GM12878 (cell line): ENCODE results near the gene RTCA. TPM values are rescaled to one million over a fixed set of nuclear protein-coding genes. Genes with fewer than 3 reads are reported as not detected.
A peak's percentile ranks its signal among the peaks of the same experiment; 100 is the strongest.

ENCODE experiments used
- ASH2L ChIP-seq: fragments of 300-600, 200-600 bp; sonication (generic); IDR thresholded peaks from 2 replicates; pipeline ENCODE4 v1.6.1; 2017; ENCODE audit warnings: low read depth, mild to moderate bottlenecking, borderline replicate concordance
- CHD1 ChIP-seq: IDR thresholded peaks from 2 replicates; pipeline ENCODE4 v1.6.1; 2012; ENCODE audit warnings: low read depth, low read length, improper control_type of control experiment
- GABPA ChIP-seq: IDR thresholded peaks from 2 replicates; pipeline ENCODE4 v1.6.1; 2014; ENCODE audit warnings: antibody characterized with exemption, low read depth, mild to moderate bottlenecking, inconsistent platforms
- HDAC2 ChIP-seq: fragments of 200-600 bp; sonication (generic); IDR thresholded peaks from 2 replicates; pipeline ENCODE4 v1.6.1; 2017
- HDAC6 ChIP-seq: fragments of 200-600 bp; sonication (generic); IDR thresholded peaks from one replicate; pipeline ENCODE4 v1.8.0; 2017; ENCODE audit warnings: antibody characterized with exemption; ENCODE audit not compliant: unreplicated experiment
- IKZF1 ChIP-seq: fragments of 450-650 bp; conservative IDR thresholded peaks from 2 replicates; pipeline ENCODE4 v1.6.1; 2017; ENCODE audit warnings: antibody characterized with exemption, mild to moderate bottlenecking
- IKZF2 ChIP-seq, 2 experiments: fragments of 450-650 bp; IDR thresholded peaks; 2 replicates each; pipeline ENCODE4 v1.6.1; 2017; ENCODE audit warnings: mild to moderate bottlenecking in 2 of 2, moderate library complexity in 2 of 2
- JUND ChIP-seq: IDR thresholded peaks from 2 replicates; pipeline ENCODE4 v1.6.1; 2012; ENCODE audit warnings: low read depth, mild to moderate bottlenecking, low read length, improper control_type of control experiment, moderate library complexity
- NFXL1 ChIP-seq: fragments of 450-650 bp; IDR thresholded peaks from 2 replicates; pipeline ENCODE4 v1.6.1; 2017; ENCODE audit warnings: antibody characterized with exemption, mild to moderate bottlenecking, borderline replicate concordance
- NFYA ChIP-seq: IDR thresholded peaks from 2 replicates; pipeline ENCODE4 v1.6.1; 2011; ENCODE audit warnings: low read depth, mild to moderate bottlenecking, low read length, improper control_type of control experiment, borderline replicate concordance
- POLR2A ChIP-seq: IDR thresholded peaks from 2 replicates; pipeline ENCODE4 v1.6.1; 2011; ENCODE audit warnings: low read depth, mild to moderate bottlenecking, low read length
- RFX5 ChIP-seq: IDR thresholded peaks from 2 replicates; pipeline ENCODE4 v1.6.1; 2011; ENCODE audit warnings: low read depth, low read length, improper control_type of control experiment
- SMAD1 ChIP-seq: fragments of 450-650 bp; IDR thresholded peaks from 2 replicates; pipeline ENCODE4 v1.6.1; 2018; ENCODE audit warnings: mild to moderate bottlenecking, low read depth; ENCODE audit not compliant: partially characterized antibody
- SMAD5 ChIP-seq: IDR thresholded peaks from 2 replicates; pipeline ENCODE4 v1.6.1; 2016; ENCODE audit warnings: antibody characterized with exemption, low read depth
- SMARCA5 ChIP-seq: fragments of 450-650 bp; IDR thresholded peaks from 2 replicates; pipeline ENCODE4 v1.6.1; 2017; ENCODE audit warnings: mild to moderate bottlenecking
- STAT3 ChIP-seq: IDR thresholded peaks from 2 replicates; pipeline ENCODE4 v1.6.1; 2011; ENCODE audit warnings: low read depth, low read length, improper control_type of control experiment
- TAF1 ChIP-seq: IDR thresholded peaks from 2 replicates; pipeline ENCODE4 v1.6.1; 2011; ENCODE audit warnings: mild to moderate bottlenecking, low read depth, low read length, borderline replicate concordance
- USF1 ChIP-seq: IDR thresholded peaks from 2 replicates; pipeline ENCODE4 v1.6.1; 2011; ENCODE audit warnings: borderline replicate concordance, low read depth, mild to moderate bottlenecking, moderate library complexity, mixed read lengths, low read length; ENCODE audit not compliant: insufficient read depth; ENCODE audit errors: extremely low read length
- ZNF687 ChIP-seq: fragments of 450-650 bp; IDR thresholded peaks from 2 replicates; pipeline ENCODE4 v1.6.1; 2017; ENCODE audit warnings: mild to moderate bottlenecking, moderate library complexity
- polyA plus RNA-seq, 11 experiments: library from polyadenylated mRNA; depleted of rRNA in 4 of 11; unstranded in 6 of 11; stranded (reverse) in 5 of 11; fragments of >200 nt; fragmentation: Nextera tagmentation in 4 of 11; fragmentation: Illumina TruSeq in 1 of 11; extraction: Ambion mirVana in 4 of 11; extraction: Trizol in 1 of 11; gene quantifications; 1 replicate in 1 of 11; 2 replicates in 10 of 11; pipeline versions ENCODE4 v1.2.1 to v1.2.3, GENCODE V29; 2011 to 2016; ENCODE audit warnings: inconsistent platforms in 2 of 11, missing spikeins in 2 of 11, low read depth in 1 of 11
- total RNA-seq, 4 experiments: library from RNA; depleted of rRNA in 3 of 4; stranded (reverse); fragments of >200 nt in 3 of 4; fragmentation: Illumina TruSeq in 1 of 4; extraction: Trizol in 1 of 4; gene quantifications; 2 replicates each; pipeline versions ENCODE4 v1.2.1 to v1.2.3, GENCODE V29; 2013 to 2021
- TF ChIP-seq, protein P1 (sequence below): IDR thresholded peaks from 2 replicates; pipeline ENCODE4 v1.6.1; 2012; ENCODE audit warnings: mild to moderate bottlenecking, low read depth, low read length
- TF ChIP-seq, protein P2 (sequence below): IDR thresholded peaks from 2 replicates; pipeline ENCODE4 v1.6.1; 2012; ENCODE audit warnings: low read depth, low read length, improper control_type of control experiment

The RTCA gene
- total and polyA plus RNA-seq, 10 of the 15 experiments (the other 5 are each of a cell fraction or from before 2014, with no cell fraction given): 10.3 to 63.5 (median 37.3) TPM

GRCh38 chr1:100265931-100266740 is at the start of gene RTCA (continued):
- TF ChIP-seq, protein P1, sequence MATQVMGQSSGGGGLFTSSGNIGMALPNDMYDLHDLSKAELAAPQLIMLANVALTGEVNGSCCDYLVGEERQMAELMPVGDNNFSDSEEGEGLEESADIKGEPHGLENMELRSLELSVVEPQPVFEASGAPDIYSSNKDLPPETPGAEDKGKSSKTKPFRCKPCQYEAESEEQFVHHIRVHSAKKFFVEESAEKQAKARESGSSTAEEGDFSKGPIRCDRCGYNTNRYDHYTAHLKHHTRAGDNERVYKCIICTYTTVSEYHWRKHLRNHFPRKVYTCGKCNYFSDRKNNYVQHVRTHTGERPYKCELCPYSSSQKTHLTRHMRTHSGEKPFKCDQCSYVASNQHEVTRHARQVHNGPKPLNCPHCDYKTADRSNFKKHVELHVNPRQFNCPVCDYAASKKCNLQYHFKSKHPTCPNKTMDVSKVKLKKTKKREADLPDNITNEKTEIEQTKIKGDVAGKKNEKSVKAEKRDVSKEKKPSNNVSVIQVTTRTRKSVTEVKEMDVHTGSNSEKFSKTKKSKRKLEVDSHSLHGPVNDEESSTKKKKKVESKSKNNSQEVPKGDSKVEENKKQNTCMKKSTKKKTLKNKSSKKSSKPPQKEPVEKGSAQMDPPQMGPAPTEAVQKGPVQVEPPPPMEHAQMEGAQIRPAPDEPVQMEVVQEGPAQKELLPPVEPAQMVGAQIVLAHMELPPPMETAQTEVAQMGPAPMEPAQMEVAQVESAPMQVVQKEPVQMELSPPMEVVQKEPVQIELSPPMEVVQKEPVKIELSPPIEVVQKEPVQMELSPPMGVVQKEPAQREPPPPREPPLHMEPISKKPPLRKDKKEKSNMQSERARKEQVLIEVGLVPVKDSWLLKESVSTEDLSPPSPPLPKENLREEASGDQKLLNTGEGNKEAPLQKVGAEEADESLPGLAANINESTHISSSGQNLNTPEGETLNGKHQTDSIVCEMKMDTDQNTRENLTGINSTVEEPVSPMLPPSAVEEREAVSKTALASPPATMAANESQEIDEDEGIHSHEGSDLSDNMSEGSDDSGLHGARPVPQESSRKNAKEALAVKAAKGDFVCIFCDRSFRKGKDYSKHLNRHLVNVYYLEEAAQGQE: no peak
- TF ChIP-seq CHD1: no peak
- TF ChIP-seq SMARCA5: 0 out of 2 replicates have a peak, but pooled peaks have one; percentile 63
- no peak for TF ChIP-seq JUND
- TF ChIP-seq NFYA: no peak
- peak; percentile 75; the same call in 1 of the 2 replicates for TF ChIP-seq TAF1
- TF ChIP-seq, protein P2, sequence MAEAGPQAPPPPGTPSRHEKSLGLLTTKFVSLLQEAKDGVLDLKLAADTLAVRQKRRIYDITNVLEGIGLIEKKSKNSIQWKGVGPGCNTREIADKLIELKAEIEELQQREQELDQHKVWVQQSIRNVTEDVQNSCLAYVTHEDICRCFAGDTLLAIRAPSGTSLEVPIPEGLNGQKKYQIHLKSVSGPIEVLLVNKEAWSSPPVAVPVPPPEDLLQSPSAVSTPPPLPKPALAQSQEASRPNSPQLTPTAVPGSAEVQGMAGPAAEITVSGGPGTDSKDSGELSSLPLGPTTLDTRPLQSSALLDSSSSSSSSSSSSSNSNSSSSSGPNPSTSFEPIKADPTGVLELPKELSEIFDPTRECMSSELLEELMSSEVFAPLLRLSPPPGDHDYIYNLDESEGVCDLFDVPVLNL: 0 out of 2 replicates have a peak, but pooled peaks have one; percentile 53
- no peak for TF ChIP-seq RFX5
- TF ChIP-seq SMAD5: no peak; the same call in 1 of the 2 replicates
- peak; percentile 73 for TF ChIP-seq GABPA
- TF ChIP-seq HDAC6: no peak
- TF ChIP-seq SMAD1: peak; percentile 14
- no peak for TF ChIP-seq NFXL1
- no peak for TF ChIP-seq STAT3
- peak; percentile 18 to 22; a peak in 2 of 4 replicates for TF ChIP-seq IKZF2 (IDR thresholded peaks at IDR 0.05)
- TF ChIP-seq ASH2L: no peak
- no peak for TF ChIP-seq USF1
- no peak; the same call in 1 of the 2 replicates for TF ChIP-seq ZNF687
- TF ChIP-seq POLR2A: peak; percentile 83; the same call in 1 of the 2 replicates
- no peak for TF ChIP-seq HDAC2
- TF ChIP-seq IKZF1: peak; percentile 83
